Endothelial cell of umbilical vein (primary cell): ENCODE data around the gene DNAH6. TPM values are rescaled to one million over a fixed set of nuclear protein-coding genes. Genes with fewer than 3 reads are reported as not detected.

Source experiments
- BruUV-seq: library from RNA; stranded (reverse); fragments of 400-500 nt; replicated peaks from 2 replicates; lab custom pipeline; 2021; lab: Mats Ljungman, UMichigan
- CTCF ChIA-PET: fragments of 300-600, 350-600 bp; sonication (Branson Sonifier 250); formaldehyde crosslinking; loops from one replicate; lab custom pipeline; 2021; ENCODE audit warnings: antibody characterized with exemption, inconsistent platforms; lab: Charles Lee
- POLR2A ChIA-PET: fragments of 300-600, 350-600 bp; sonication (Branson Sonifier 250); formaldehyde crosslinking; loops from one replicate; lab custom pipeline; 2021; ENCODE audit warnings: antibody characterized with exemption, inconsistent platforms; lab: Charles Lee
- DNase-seq: peaks from one replicate; pipeline ENCODE4 v3.0.0-alpha.2; 2011; ENCODE audit warnings: low read depth, low spot score
- FAIRE-seq: peaks from 2 replicates; lab custom pipeline; 2011; peaks lifted over from hg19 to GRCh38; lab: Jason Lieb, UNC
- H2AFZ ChIP-seq: 2 replicates; pipeline ENCODE4 v1.6.0; 2012; ENCODE audit warnings: low read depth, low read length, control low read depth, inconsistent platforms
- H3K27ac ChIP-seq: 2 replicates; pipeline ENCODE4 v1.5.1; 2011; ENCODE audit warnings: low read depth, mild to moderate bottlenecking, control low read depth, low read length, moderate library complexity; ENCODE audit not compliant: insufficient read depth
- H3K27me3 ChIP-seq, 2 experiments: 2 replicates each; pipeline versions ENCODE4 v1.6.0 to v1.6.1; 2011; ENCODE audit warnings: low read length in 2 of 2, mixed read lengths in 1 of 2; ENCODE audit not compliant: control insufficient read depth in 2 of 2, insufficient read depth in 2 of 2
- H3K36me3 ChIP-seq, 2 experiments: 2 replicates in 1 of 2; 3 replicates in 1 of 2; pipeline ENCODE4 v1.5.1; 2011; ENCODE audit warnings: low read length in 2 of 2, mild to moderate bottlenecking in 1 of 2, moderate library complexity in 1 of 2; ENCODE audit not compliant: control insufficient read depth in 2 of 2, insufficient read depth in 2 of 2; ENCODE audit errors: extremely low read depth in 1 of 2
- H3K4me1 ChIP-seq: 3 replicates; pipeline ENCODE4 v1.5.1; 2011; ENCODE audit warnings: mild to moderate bottlenecking, low read length; ENCODE audit not compliant: control insufficient read depth, insufficient read depth; ENCODE audit errors: extremely low read depth
- H3K4me2 ChIP-seq: 2 replicates; pipeline ENCODE4 v1.6.1; 2011; ENCODE audit warnings: low read length, control low read depth, mixed read lengths; ENCODE audit not compliant: insufficient read depth
- H3K4me3 ChIP-seq, 3 experiments: fragments of 200-600 bp in 1 of 3; sonication (generic), shearing (Covaris generic) in 1 of 3; replicated peaks in 1 of 3; 2 replicates each; pipeline ENCODE4 v1.5.1; 2011 to 2016; ENCODE audit warnings: control low read depth in 3 of 3, low read length in 3 of 3, mild to moderate bottlenecking in 2 of 3, inconsistent platforms in 1 of 3, low read depth in 1 of 3, moderate library complexity in 1 of 3; ENCODE audit not compliant: insufficient read depth in 1 of 3
- H3K79me2 ChIP-seq: 2 replicates; pipeline ENCODE4 v1.6.0; 2012; ENCODE audit warnings: low read length, inconsistent platforms; ENCODE audit not compliant: control insufficient read depth, insufficient read depth
- H3K9ac ChIP-seq: replicated peaks from 2 replicates; pipeline ENCODE3; 2011; ENCODE audit warnings: low read length, control low read depth; ENCODE audit not compliant: insufficient read depth; ENCODE audit errors: extremely low read depth
- H3K9me1 ChIP-seq: replicated peaks from 3 replicates; pipeline ENCODE4 v1.6.0; 2011; ENCODE audit warnings: mild to moderate bottlenecking, low read length; ENCODE audit not compliant: control insufficient read depth, insufficient read depth; ENCODE audit errors: extremely low read depth
- H3K9me3 ChIP-seq: replicated peaks from 2 replicates; pipeline ENCODE4 v1.5.1; 2012; ENCODE audit warnings: low read length, inconsistent platforms; ENCODE audit not compliant: control insufficient read depth, insufficient read depth
- H4K20me1 ChIP-seq: replicated peaks from 2 replicates; pipeline ENCODE3; 2011; ENCODE audit warnings: mild to moderate bottlenecking, low read length; ENCODE audit not compliant: control insufficient read depth, insufficient read depth; ENCODE audit errors: extremely low read depth
- EZH2 ChIP-seq: IDR thresholded peaks from 2 replicates; pipeline ENCODE4 v1.6.1; 2012; ENCODE audit warnings: borderline replicate concordance, low read depth, mild to moderate bottlenecking, moderate library complexity, low read length, inconsistent platforms; ENCODE audit not compliant: severe bottlenecking
- FOS ChIP-seq: IDR thresholded peaks from 2 replicates; pipeline ENCODE4 v1.6.1; 2011; ENCODE audit warnings: mild to moderate bottlenecking, low read length, moderate library complexity, borderline replicate concordance; ENCODE audit not compliant: insufficient read depth
- GATA2 ChIP-seq: IDR thresholded peaks from 2 replicates; pipeline ENCODE4 v1.7.0; 2011; ENCODE audit warnings: low read depth, mild to moderate bottlenecking, moderate library complexity, mixed read lengths, low read length; ENCODE audit not compliant: insufficient read length, insufficient read depth
- JUN ChIP-seq: IDR thresholded peaks from 2 replicates; pipeline ENCODE4 v1.6.1; 2011; ENCODE audit warnings: borderline replicate concordance, low read depth; ENCODE audit not compliant: insufficient read length, insufficient read depth
- MYC ChIP-seq: IDR thresholded peaks from one replicate; pipeline ENCODE4 v1.6.1; 2011; ENCODE audit warnings: mild to moderate bottlenecking, low read depth, low read length
- POLR2A ChIP-seq: IDR thresholded peaks from 2 replicates; pipeline ENCODE4 v1.6.1; 2012; ENCODE audit warnings: low read depth, mild to moderate bottlenecking, control low read depth, low read length
- POLR2AphosphoS5 ChIP-seq: IDR thresholded peaks from 2 replicates; pipeline ENCODE4 v1.6.1; 2012; ENCODE audit warnings: low read depth, mild to moderate bottlenecking, control low read depth, low read length, moderate library complexity; ENCODE audit not compliant: insufficient read depth
- dilution Hi-C: fragments of 300-500 bp; cut with MboI; formaldehyde crosslinking; loops from one replicate; pipeline ENCODE4 v1.15.0; 2019; ENCODE audit warnings: low sequenced_read_pairs; ENCODE audit not compliant: extremely low pct_ligation_motif_present
- intact Hi-C: fragments of 100-400 bp; cut with micrococcal nuclease; formaldehyde crosslinking; loops from one replicate; pipeline ENCODE4 v1.10.0; 2022
- polyA plus RNA-seq, 4 experiments: library from polyadenylated mRNA; depleted of rRNA in 3 of 4; stranded (reverse) in 3 of 4; unstranded in 1 of 4; fragments of >200 nt; gene quantifications; 2 replicates each; pipeline versions ENCODE4 v1.2.1 to v1.2.3, GENCODE V29; 2011 to 2012; ENCODE audit warnings: missing spikeins in 1 of 4
- total RNA-seq: library from RNA; stranded (reverse); gene quantifications from 2 replicates; pipeline ENCODE4 v1.2.3, GENCODE V29; 2021
- TF ChIP-seq, protein P1 (sequence below): IDR thresholded peaks from 2 replicates; pipeline ENCODE4 v1.6.1; 2011; ENCODE audit not compliant: insufficient read depth, insufficient read length
- TF ChIP-seq, protein P2 (sequence below), 2 donors: IDR thresholded peaks; 1 replicate in 1 of 2; 2 replicates in 1 of 2; pipeline ENCODE4 v1.5.1; 2011; ENCODE audit warnings: low read length in 2 of 2, mild to moderate bottlenecking in 2 of 2, moderate library complexity in 2 of 2, control low read depth in 1 of 2, inconsistent platforms in 1 of 2, low read depth in 1 of 2; ENCODE audit not compliant: insufficient read depth in 1 of 2; ENCODE audit errors: extremely low read depth in 1 of 2

DNAH6 gene
- total and polyA plus RNA-seq, 2 donors (not counting 3 experiments of a cell fraction or from before 2014, with no cell fraction given) = 0.24 TPM; not detected in 1

DNA sequence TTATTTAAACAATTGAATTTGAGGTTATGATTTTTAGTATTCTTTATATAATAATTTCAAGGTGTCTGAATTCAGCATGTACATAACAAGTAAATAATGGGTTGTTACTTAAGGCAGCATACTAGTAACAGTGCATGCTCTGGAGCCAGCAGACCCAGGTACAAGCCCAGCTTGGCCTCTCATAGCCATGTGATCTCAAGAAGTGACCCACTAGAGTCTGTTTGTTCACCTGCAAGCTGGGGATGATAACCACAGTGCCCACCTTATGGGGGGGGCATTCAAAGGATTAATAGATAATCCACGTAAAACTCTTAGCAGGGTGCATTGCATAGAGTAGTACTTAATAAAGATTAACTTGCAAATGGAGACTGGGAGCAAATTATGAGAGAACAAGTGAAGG is 201.0 kb downstream of the DNAH6 start:
- Histone ChIP-seq H2AFZ (no peak overlapping the region), H3K9me3 (no peaks in the 10 kb centered on the region), H3K4me2 (no peak overlapping the region), H3K79me2 (no peaks in the 10 kb centered on the region), H3K36me3 (no peaks in the 10 kb centered on the region), H3K9me1 (no peaks in the 10 kb centered on the region), H3K4me3 (no peak overlapping the region), H3K27ac (no peak overlapping the region), H3K4me1 (no peaks in the 10 kb centered on the region), H3K9ac (no peak overlapping the region), H3K27me3 (no peaks in the 10 kb centered on the region), H4K20me1 (no peaks in the 10 kb centered on the region)
- BruUV-seq = no TSS peak
- FAIRE-seq (no peak), DNase-seq (no peak)
- CTCF ChIA-PET = no interaction called here
- POLR2A ChIA-PET = no interaction called here
- dilution Hi-C loops (no loop called here), intact Hi-C loops (no loop called here)
- TF ChIP-seq FOS (no peak), GATA2 (no peak), JUN (no peak), POLR2AphosphoS5 (no peak), POLR2A (no peak), MYC (no peak), EZH2 (no peak)
- TF ChIP-seq, protein P1, sequence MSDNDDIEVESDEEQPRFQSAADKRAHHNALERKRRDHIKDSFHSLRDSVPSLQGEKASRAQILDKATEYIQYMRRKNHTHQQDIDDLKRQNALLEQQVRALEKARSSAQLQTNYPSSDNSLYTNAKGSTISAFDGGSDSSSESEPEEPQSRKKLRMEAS = no peak
- TF ChIP-seq, protein P2, sequence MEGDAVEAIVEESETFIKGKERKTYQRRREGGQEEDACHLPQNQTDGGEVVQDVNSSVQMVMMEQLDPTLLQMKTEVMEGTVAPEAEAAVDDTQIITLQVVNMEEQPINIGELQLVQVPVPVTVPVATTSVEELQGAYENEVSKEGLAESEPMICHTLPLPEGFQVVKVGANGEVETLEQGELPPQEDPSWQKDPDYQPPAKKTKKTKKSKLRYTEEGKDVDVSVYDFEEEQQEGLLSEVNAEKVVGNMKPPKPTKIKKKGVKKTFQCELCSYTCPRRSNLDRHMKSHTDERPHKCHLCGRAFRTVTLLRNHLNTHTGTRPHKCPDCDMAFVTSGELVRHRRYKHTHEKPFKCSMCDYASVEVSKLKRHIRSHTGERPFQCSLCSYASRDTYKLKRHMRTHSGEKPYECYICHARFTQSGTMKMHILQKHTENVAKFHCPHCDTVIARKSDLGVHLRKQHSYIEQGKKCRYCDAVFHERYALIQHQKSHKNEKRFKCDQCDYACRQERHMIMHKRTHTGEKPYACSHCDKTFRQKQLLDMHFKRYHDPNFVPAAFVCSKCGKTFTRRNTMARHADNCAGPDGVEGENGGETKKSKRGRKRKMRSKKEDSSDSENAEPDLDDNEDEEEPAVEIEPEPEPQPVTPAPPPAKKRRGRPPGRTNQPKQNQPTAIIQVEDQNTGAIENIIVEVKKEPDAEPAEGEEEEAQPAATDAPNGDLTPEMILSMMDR (IDR thresholded peaks at IDR 0.05; ENCODE audit: extremely low read depth in 1 of 2, insufficient read depth in 1 of 2, low read depth in 1 of 2, low read length in 2 of 2) = no peak
